Ovary (tissue), 3 donors: ENCODE data around the gene RAP1GAP2.

Source experiments
- EP300 ChIP-seq: sonication (generic); formaldehyde crosslinking; IDR thresholded peaks from one replicate; pipeline ENCODE4 v1.6.1; 2017; ENCODE audit warnings: antibody characterized with exemption
- POLR2A ChIP-seq: fragments of 450-650 bp; IDR thresholded peaks from one replicate; pipeline ENCODE4 v1.6.1; 2017; ENCODE audit warnings: antibody characterized with exemption, mild to moderate bottlenecking, moderate library complexity
- TF ChIP-seq, protein P1 (sequence below), 3 donors: fragments of 450-650 bp in 2 of 3; fragments of 200-600 bp in 1 of 3; IDR thresholded peaks; one replicate each; pipeline versions ENCODE4 v1.5.1 to v1.8.0; 2016 to 2022; ENCODE audit warnings: antibody characterized with exemption in 3 of 3, mild to moderate bottlenecking in 1 of 3
- donor health status: DM: no; HTN: no; CAD: no.

GRCh38 chr17:2880050-2880449 is 83.8 kb downstream of the RAP1GAP2 start:
- TF ChIP-seq, protein P1, sequence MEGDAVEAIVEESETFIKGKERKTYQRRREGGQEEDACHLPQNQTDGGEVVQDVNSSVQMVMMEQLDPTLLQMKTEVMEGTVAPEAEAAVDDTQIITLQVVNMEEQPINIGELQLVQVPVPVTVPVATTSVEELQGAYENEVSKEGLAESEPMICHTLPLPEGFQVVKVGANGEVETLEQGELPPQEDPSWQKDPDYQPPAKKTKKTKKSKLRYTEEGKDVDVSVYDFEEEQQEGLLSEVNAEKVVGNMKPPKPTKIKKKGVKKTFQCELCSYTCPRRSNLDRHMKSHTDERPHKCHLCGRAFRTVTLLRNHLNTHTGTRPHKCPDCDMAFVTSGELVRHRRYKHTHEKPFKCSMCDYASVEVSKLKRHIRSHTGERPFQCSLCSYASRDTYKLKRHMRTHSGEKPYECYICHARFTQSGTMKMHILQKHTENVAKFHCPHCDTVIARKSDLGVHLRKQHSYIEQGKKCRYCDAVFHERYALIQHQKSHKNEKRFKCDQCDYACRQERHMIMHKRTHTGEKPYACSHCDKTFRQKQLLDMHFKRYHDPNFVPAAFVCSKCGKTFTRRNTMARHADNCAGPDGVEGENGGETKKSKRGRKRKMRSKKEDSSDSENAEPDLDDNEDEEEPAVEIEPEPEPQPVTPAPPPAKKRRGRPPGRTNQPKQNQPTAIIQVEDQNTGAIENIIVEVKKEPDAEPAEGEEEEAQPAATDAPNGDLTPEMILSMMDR (IDR thresholded peaks at IDR 0.05), result no peak
- TF ChIP-seq POLR2A (no peak), EP300 (no peak)
